ENCODE measurements around the gene PSME3IP1. TPM values are rescaled to one million over a fixed set of nuclear protein-coding genes. Genes with fewer than 3 reads are reported as not detected.

PSME3IP1 gene
- total RNA-seq, 2 donors from 2014 or later, result 64.1 to 95.8 TPM

GRCh38 chr16:57123974-57124674, 61.7 kb downstream of the PSME3IP1 start:
- TF ChIP-seq, protein P1, sequence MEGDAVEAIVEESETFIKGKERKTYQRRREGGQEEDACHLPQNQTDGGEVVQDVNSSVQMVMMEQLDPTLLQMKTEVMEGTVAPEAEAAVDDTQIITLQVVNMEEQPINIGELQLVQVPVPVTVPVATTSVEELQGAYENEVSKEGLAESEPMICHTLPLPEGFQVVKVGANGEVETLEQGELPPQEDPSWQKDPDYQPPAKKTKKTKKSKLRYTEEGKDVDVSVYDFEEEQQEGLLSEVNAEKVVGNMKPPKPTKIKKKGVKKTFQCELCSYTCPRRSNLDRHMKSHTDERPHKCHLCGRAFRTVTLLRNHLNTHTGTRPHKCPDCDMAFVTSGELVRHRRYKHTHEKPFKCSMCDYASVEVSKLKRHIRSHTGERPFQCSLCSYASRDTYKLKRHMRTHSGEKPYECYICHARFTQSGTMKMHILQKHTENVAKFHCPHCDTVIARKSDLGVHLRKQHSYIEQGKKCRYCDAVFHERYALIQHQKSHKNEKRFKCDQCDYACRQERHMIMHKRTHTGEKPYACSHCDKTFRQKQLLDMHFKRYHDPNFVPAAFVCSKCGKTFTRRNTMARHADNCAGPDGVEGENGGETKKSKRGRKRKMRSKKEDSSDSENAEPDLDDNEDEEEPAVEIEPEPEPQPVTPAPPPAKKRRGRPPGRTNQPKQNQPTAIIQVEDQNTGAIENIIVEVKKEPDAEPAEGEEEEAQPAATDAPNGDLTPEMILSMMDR (IDR thresholded peaks at IDR 0.05), result no peak
- TF ChIP-seq POLR2AphosphoS5 (IDR thresholded peaks at IDR 0.05), result no peak
- DNase-seq (ENCODE audit: low spot score), result no peak
- peaks cover 0 to 3% of the 10 kb centered on the region in 2 donors for H3K36me3 ChIP-seq

GRCh38 chr16:57123216-57123973, 62.4 kb downstream of the PSME3IP1 start:
- Histone ChIP-seq H3K36me3 (peaks cover 0 to 3% of the 10 kb centered on the region in 2 donors), H3K4me1 (replicated peaks) (no peaks in the 10 kb centered on the region), H3K27ac (no peak overlapping the region), H3K27me3 (replicated peaks; ENCODE audit: insufficient read depth) (no peaks in the 10 kb centered on the region), H3K9me3 (no peaks in the 10 kb centered on the region), H3K4me3 (no peak overlapping the region)
- TF ChIP-seq POLR2AphosphoS5 (IDR thresholded peaks at IDR 0.05) (no peak), POLR2A (IDR thresholded peaks at IDR 0.05) (no peak)
- TF ChIP-seq, protein P1 (IDR thresholded peaks at IDR 0.05), result no peak
- DNase-seq (ENCODE audit: low spot score), result no peak
- 95% methylated on average over 7 of the region's 7 CpGs for WGBS
- intact Hi-C loops (cut with DNase I), result no loop called here

More at GRCh38 chr16:57123974-57124674, 61.7 kb downstream of the PSME3IP1 start:
- Histone ChIP-seq H3K4me3 (no peak overlapping the region), H3K27ac (no peak overlapping the region), H3K27me3 (replicated peaks; ENCODE audit: insufficient read depth) (no peaks in the 10 kb centered on the region), H3K9me3 (no peaks in the 10 kb centered on the region), H3K4me1 (replicated peaks) (no peaks in the 10 kb centered on the region)
- 57% methylated on average over 11 of the region's 11 CpGs for WGBS
- intact Hi-C loops (cut with DNase I), result no loop called here

GRCh38 chr16:57118461-57119084, 67.3 kb downstream of the PSME3IP1 start:
- 97% methylated on average over 2 of the region's 2 CpGs for WGBS
- TF ChIP-seq POLR2AphosphoS5 (IDR thresholded peaks at IDR 0.05) (no peak), POLR2A (IDR thresholded peaks at IDR 0.05) (no peak)
- TF ChIP-seq, protein P1 (IDR thresholded peaks at IDR 0.05), result no peak
- peaks cover 0 to 3% of the 10 kb centered on the region in 2 donors for H3K36me3 ChIP-seq
- H3K4me3 ChIP-seq, result no peak overlapping the region
- intact Hi-C loops (cut with DNase I), result no loop called here
- no peaks in the 10 kb centered on the region for H3K9me3 ChIP-seq
- no peaks in the 10 kb centered on the region for H3K27me3 ChIP-seq (replicated peaks; ENCODE audit: insufficient read depth)
- no peak for DNase-seq (ENCODE audit: low spot score)
- H3K27ac ChIP-seq, result no peak overlapping the region
- no peaks in the 10 kb centered on the region for H3K4me1 ChIP-seq (replicated peaks)

GRCh38 chr16:57115514-57116182, 70.2 kb downstream of the PSME3IP1 start:
- DNase-seq (ENCODE audit: low spot score), result peak; percentile 32
- Histone ChIP-seq H3K9me3 (no peaks in the 10 kb centered on the region), H3K4me1 (replicated peaks) (no peaks in the 10 kb centered on the region), H3K27ac (no peak overlapping the region), H3K27me3 (replicated peaks; ENCODE audit: insufficient read depth) (no peaks in the 10 kb centered on the region), H3K4me3 (no peak overlapping the region), H3K36me3 (peaks cover 0 to 3% of the 10 kb centered on the region in 2 donors)
- intact Hi-C loops (cut with DNase I), result no loop called here
- WGBS, result 30% methylated on average over 25 of the region's 25 CpGs
- TF ChIP-seq POLR2AphosphoS5 (IDR thresholded peaks at IDR 0.05) (peak; percentile 27), POLR2A (IDR thresholded peaks at IDR 0.05) (no peak)
- TF ChIP-seq, protein P1 (IDR thresholded peaks at IDR 0.05), result no peak
